ENCODE data around the gene ENG.
"Not testable (repeated sequence)": the region's sequence is repeated elsewhere in the genome, so short reads cannot be mapped to it uniquely, and the experiment has no call there.

ENG gene

GRCh38 chr9:127854184-127854806 lies at the start of gene ENG:
Gene ENG (minus strand): TSS chr9:127854658. CDS start chr9:127854355, 303 bp downstream.
- DNase-seq (ENCODE audit: low read depth) = no peak

GRCh38 chr9:127903557-127904475 lies 49.4 kb upstream of the ENG start:
- peak; percentile 42 for DNase-seq (ENCODE audit: low read depth)

GRCh38 chr9:127899128-127899943 lies 44.9 kb upstream of the ENG start, which contains the start of gene ST6GALNAC6:
Gene ST6GALNAC6 (minus strand): TSS chr9:127899603. CDS start chr9:127897981, 1,622 bp downstream.
- DNase-seq (ENCODE audit: low read depth) = peak; percentile 52

GRCh38 chr9:127898433-127899127 lies 44.1 kb upstream of the ENG start:
- DNase-seq (ENCODE audit: low read depth) = no peak

GRCh38 chr9:127897193-127897692 lies 42.8 kb upstream of the ENG start:
- DNase-seq (ENCODE audit: low read depth) = no peak

GRCh38 chr9:127896395-127897192 lies 42.1 kb upstream of the ENG start:
- DNase-seq (ENCODE audit: low read depth) = no peak

GRCh38 chr9:127895811-127896210 lies 41.4 kb upstream of the ENG start:
- no peak for DNase-seq (ENCODE audit: low read depth)

GRCh38 chr9:127893392-127893791 lies 38.9 kb upstream of the ENG start:
- DNase-seq (ENCODE audit: low read depth) = no peak

- no peak for DNase-seq (ENCODE audit: low read depth)
Measured at GRCh38 chr9:127892831-127893230, 38.4 kb upstream of the ENG start.

GRCh38 chr9:127890053-127890452 lies 35.6 kb upstream of the ENG start:
- DNase-seq (ENCODE audit: low read depth) = no peak

GRCh38 chr9:127887792-127888191 lies 33.3 kb upstream of the ENG start:
- no peak for DNase-seq (ENCODE audit: low read depth)

- DNase-seq (ENCODE audit: low read depth) = no peak
Measured at GRCh38 chr9:127886401-127886972, 32.0 kb upstream of the ENG start.

GRCh38 chr9:127885508-127886281 lies 31.2 kb upstream of the ENG start:
- no peak for DNase-seq (ENCODE audit: low read depth)

GRCh38 chr9:127884976-127885490 lies 30.6 kb upstream of the ENG start:
- no peak for DNase-seq (ENCODE audit: low read depth)

- no peak for DNase-seq (ENCODE audit: low read depth)
Measured at GRCh38 chr9:127884427-127884911, 30.0 kb upstream of the ENG start.

- no peak for DNase-seq (ENCODE audit: low read depth)
Measured at GRCh38 chr9:127883959-127884358, 29.5 kb upstream of the ENG start.

- not testable (repeated sequence) for DNase-seq (ENCODE audit: low read depth)
Measured at GRCh38 chr9:127881715-127882114, 27.3 kb upstream of the ENG start.

GRCh38 chr9:127880143-127880542 lies 25.7 kb upstream of the ENG start:
- DNase-seq (ENCODE audit: low read depth) = no peak

Data from stimulated activated CD4-positive, alpha-beta T cell treated with anti-CD3 and anti-CD28 coated beads, Interleukin-2, amount 100 ng/mL, for 4 hours (primary cell).